Activated naive CD8-positive, alpha-beta T cell treated with anti-CD3 and anti-CD28 coated beads for 36 hours (primary cell): ENCODE results near the gene AHCTF1. TPM values are rescaled to one million over a fixed set of nuclear protein-coding genes. Genes with fewer than 3 reads are reported as not detected.
"Not testable (repeated sequence)": the region's sequence is repeated elsewhere in the genome, so short reads cannot be mapped to it uniquely, and the experiment has no call there.

ENCODE experiments used
- DNase-seq: peaks from one replicate; pipeline ENCODE4 v3.0.0; 2021
- H3K27ac Mint-ChIP-seq: one replicate; pipeline ENCODE4 v1.8.0; 2022; ENCODE audit warnings: mild to moderate bottlenecking, moderate library complexity, mixed read lengths
- H3K27me3 Mint-ChIP-seq: one replicate; pipeline ENCODE4 v1.8.0; 2022; ENCODE audit warnings: mild to moderate bottlenecking, mixed read lengths
- H3K36me3 Mint-ChIP-seq: one replicate; pipeline ENCODE4 v1.8.0; 2021; ENCODE audit warnings: mild to moderate bottlenecking, mixed read lengths
- H3K4me1 Mint-ChIP-seq: one replicate; pipeline ENCODE4 v1.8.0; 2021; ENCODE audit warnings: mixed read lengths
- H3K4me3 Mint-ChIP-seq: one replicate; pipeline ENCODE4 v1.8.0; 2022; ENCODE audit warnings: mild to moderate bottlenecking, moderate library complexity, mixed read lengths
- H3K9me3 Mint-ChIP-seq: one replicate; pipeline ENCODE4 v1.8.0; 2022; ENCODE audit warnings: mixed read lengths
- total RNA-seq, 2 experiments: library from RNA; stranded (reverse); gene quantifications; one replicate each; pipeline ENCODE4 v1.2.3, GENCODE V29; 2021

Gene AHCTF1
- total RNA-seq, 2 experiments from 2014 or later: 52.2 to 62.2 TPM

- Mint-ChIP-seq H3K36me3 (peaks cover 33% of the 10 kb centered on the region), H3K27ac (peak overlapping the region; percentile 96), H3K9me3 (no peaks in the 10 kb centered on the region), H3K4me1 (peaks cover 21% of the 10 kb centered on the region), H3K27me3 (peaks cover 3% of the 10 kb centered on the region), H3K4me3 (peak overlapping the region; percentile 86)
- no peak for DNase-seq
These were observed 585 bp upstream of the AHCTF1 start for GRCh38 chr1:246932366-246932700.

DNA sequence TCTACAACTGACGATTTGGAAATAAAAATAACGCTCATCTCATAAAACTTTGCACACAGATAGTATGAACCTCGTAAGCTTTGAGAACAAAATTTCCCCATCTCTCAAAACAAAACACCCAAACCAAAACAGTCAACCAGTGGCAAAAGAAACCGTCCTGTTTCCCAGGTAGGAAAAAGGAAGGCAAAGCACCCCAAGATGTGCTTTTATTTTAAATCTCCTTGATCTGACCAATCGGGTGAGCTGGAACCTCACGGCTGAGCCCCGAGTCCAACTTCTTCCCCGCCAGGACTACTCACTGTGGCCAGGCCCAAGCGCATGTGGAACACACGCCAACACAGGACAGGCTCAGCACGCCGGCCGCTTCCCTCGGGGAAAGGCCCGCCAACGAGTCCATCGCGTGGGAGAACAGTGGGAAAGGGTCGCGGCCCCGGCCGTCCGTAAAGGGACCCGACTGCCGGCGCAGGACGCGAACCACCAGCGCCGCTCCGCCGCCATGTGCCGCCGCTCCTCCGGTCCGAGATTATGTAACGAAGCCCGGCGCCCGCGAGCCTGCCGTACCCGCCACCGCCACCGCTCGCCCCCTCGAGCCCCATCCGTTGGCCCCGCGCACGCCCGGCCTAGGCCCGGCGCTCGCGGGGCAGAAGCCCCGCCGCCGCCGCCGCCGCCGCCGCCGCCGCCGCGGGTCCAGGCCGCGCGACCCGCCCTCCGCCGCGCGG lies 759 bp downstream of the AHCTF1 start:
- Mint-ChIP-seq H3K36me3 (peaks cover 47% of the 10 kb centered on the region), H3K4me1 (peaks cover 22% of the 10 kb centered on the region)

DNA sequence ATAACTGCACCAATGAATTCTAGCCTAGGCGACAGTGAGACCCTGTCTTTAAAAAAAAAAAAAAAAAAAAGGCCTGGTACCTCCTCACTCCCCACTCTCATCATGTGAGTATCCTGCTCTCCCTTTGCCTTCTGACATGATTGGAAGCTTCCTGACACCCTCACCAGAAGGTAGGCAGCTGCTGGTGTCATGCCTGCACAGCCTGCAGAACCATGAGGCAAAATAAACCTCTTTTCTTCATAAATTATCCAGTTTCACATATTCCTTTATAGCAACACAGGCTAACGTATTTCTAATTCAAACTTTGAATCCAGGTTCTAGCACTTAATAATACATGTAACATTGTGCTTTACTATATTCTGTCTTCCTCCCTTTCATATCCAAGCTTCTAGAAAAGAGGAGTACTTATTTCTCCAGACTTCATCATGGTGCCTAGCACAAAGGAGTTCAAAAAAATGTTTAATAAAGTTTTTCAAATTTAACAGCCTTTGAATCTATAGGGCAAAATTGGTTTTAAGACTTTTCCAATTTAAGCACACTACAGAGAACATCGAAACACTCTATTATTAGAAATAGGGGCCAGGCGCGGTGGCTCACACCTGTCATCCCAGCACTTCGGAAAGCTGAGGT lies 5.6 kb downstream of the AHCTF1 start:
- H3K27ac Mint-ChIP-seq: peak overlapping the region; percentile 63
- no peak for DNase-seq
- H3K36me3 Mint-ChIP-seq: peaks cover 63% of the 10 kb centered on the region
- H3K27me3 Mint-ChIP-seq: no peaks in the 10 kb centered on the region
- peaks cover 47% of the 10 kb centered on the region for H3K4me1 Mint-ChIP-seq
- no peak overlapping the region for H3K4me3 Mint-ChIP-seq
- H3K9me3 Mint-ChIP-seq: peaks cover 9% of the 10 kb centered on the region

More for the DNA sequence above, 759 bp downstream of the AHCTF1 start:
- peak overlapping the region; percentile 91 for H3K4me3 Mint-ChIP-seq
- H3K27ac Mint-ChIP-seq: peak overlapping the region; percentile 86
- peaks cover 3% of the 10 kb centered on the region for H3K27me3 Mint-ChIP-seq
- peak; percentile 61 for DNase-seq
- H3K9me3 Mint-ChIP-seq: peaks cover 8% of the 10 kb centered on the region

DNA sequence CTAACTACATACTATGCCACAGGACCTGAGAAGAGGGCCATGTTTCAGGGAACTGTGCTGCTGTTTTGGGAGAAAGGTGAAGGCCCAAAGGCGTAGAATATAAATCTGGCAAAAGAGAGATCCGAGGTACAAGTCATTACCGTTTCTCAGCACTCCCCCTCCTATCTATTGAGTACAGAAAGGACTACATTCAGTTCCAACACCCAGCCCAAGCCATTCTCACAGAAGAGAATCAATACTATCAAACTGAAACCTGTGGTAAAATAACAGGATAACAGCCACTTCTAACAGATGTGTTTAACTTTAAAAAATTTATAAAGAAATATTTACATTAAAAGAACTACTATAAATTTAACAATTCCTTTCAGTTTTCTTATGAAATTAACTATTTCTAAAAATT lies 7.8 kb downstream of the AHCTF1 start:
- no peak for DNase-seq
- no peak overlapping the region for H3K27ac Mint-ChIP-seq
- no peaks in the 10 kb centered on the region for H3K27me3 Mint-ChIP-seq
- H3K4me3 Mint-ChIP-seq: no peak overlapping the region
- peaks cover 9% of the 10 kb centered on the region for H3K9me3 Mint-ChIP-seq
- peaks cover 50% of the 10 kb centered on the region for H3K36me3 Mint-ChIP-seq
- H3K4me1 Mint-ChIP-seq: peaks cover 44% of the 10 kb centered on the region

- peaks cover 46% of the 10 kb centered on the region for H3K36me3 Mint-ChIP-seq
- peaks cover 9% of the 10 kb centered on the region for H3K9me3 Mint-ChIP-seq
- DNase-seq: no peak
- no peaks in the 10 kb centered on the region for H3K27me3 Mint-ChIP-seq
- H3K27ac Mint-ChIP-seq: no peak overlapping the region
- H3K4me3 Mint-ChIP-seq: no peak overlapping the region
- H3K4me1 Mint-ChIP-seq: peaks cover 41% of the 10 kb centered on the region
These were observed 8.3 kb downstream of the AHCTF1 start for GRCh38 chr1:246923482-246923881.

- peaks cover 37% of the 10 kb centered on the region for H3K36me3 Mint-ChIP-seq
- H3K27me3 Mint-ChIP-seq: no peaks in the 10 kb centered on the region
- H3K4me1 Mint-ChIP-seq: peaks cover 37% of the 10 kb centered on the region
- H3K9me3 Mint-ChIP-seq: peaks cover 6% of the 10 kb centered on the region
- DNase-seq: no peak
- no peak overlapping the region for H3K4me3 Mint-ChIP-seq
- no peak overlapping the region for H3K27ac Mint-ChIP-seq
These were observed 10.3 kb downstream of the AHCTF1 start for GRCh38 chr1:246921481-246921880.

DNA sequence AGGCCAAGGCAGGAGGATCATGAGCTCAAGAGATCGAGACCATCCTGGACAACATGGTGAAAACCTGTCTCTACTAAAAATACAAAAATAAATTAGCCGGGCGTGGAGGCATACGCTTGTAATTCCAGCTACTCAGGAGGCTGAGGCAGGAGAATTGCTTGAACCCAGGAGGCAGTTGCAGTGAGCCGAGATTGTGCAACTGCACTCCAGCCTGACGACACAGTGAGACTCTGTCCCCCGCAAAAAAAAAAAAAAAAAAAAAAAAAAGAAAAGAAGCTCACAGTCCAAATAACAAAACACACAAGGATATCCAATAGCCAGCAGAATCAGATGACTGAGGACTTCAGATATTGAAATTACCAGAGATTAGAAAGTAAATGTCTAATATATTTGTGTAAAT lies 11.8 kb downstream of the AHCTF1 start:
- Mint-ChIP-seq H3K36me3 (peaks cover 26% of the 10 kb centered on the region), H3K27ac (no peak overlapping the region), H3K4me3 (no peak overlapping the region), H3K4me1 (peaks cover 33% of the 10 kb centered on the region), H3K27me3 (no peaks in the 10 kb centered on the region), H3K9me3 (no peaks in the 10 kb centered on the region)
- DNase-seq: no peak

DNA sequence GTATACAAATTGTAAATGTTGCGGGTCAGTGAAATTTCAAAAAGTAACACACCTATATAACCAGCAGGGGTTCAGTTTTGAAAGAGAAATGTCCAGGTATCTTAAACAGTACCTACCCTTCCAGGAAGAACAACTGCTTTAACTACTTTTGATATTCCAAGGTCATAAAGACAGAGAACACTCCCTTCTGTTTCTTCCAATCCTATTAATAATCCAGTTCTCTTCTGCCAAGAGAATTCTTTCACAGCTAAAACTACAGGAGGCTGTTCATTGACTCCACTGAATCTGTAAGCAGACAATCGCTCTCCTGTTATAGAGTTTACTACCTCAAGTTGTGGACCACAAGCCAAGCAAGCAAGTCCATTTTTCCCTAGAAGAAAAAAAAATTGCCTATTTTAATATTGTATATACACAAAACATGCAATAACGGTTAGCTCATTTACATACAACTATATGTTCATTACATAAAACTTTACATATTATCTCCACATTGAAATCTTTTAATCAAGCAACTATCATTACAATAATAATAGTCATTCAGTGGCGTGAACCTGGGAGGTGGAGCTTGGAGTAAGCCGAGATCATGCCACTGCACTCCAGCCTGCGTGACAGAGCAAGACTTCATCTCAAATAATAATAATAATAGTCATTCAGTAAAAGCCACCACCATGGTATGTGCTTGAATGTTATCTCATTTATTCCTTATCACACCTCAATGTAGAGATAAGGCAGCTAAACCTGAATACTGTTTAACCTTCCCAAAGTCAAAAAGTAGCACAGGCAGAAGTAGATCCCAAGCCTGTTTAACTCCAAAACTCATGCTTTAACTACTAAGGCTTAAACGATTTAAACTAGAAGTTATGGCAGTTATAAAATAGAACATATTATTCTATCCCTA lies 15.5 kb downstream of the AHCTF1 start:
- not testable (repeated sequence) for H3K4me3 Mint-ChIP-seq, H3K27me3 Mint-ChIP-seq, DNase-seq, H3K27ac Mint-ChIP-seq, H3K9me3 Mint-ChIP-seq
- Mint-ChIP-seq H3K36me3 (peaks cover 28% of the 10 kb centered on the region), H3K4me1 (peaks cover 12% of the 10 kb centered on the region)

- Mint-ChIP-seq H3K27ac (no peak overlapping the region), H3K4me3 (no peak overlapping the region), H3K9me3 (no peaks in the 10 kb centered on the region), H3K4me1 (peaks cover 6% of the 10 kb centered on the region), H3K36me3 (peaks cover 33% of the 10 kb centered on the region), H3K27me3 (no peaks in the 10 kb centered on the region)
- DNase-seq: no peak
These were observed 24.3 kb downstream of the AHCTF1 start for GRCh38 chr1:246907472-246907871.

DNA sequence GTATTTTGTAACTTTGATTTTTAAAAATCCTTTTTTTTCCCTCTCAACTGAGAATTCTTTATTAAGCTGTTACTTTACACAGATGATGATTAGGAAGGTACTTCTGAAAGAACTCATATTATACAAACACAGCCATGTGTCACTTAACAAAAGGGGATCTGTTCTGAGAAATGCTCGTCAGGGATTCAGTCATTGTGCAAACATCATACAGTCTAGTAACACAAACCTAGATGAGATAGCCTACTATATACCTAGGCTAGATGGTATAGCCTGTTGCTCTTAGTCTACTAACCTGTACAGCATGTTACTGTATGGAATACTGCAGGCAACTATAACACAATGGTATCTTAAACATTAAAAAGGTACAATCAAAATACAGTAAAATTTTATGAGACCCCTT lies 24.9 kb downstream of the AHCTF1 start:
- Mint-ChIP-seq H3K4me3 (no peak overlapping the region), H3K9me3 (no peaks in the 10 kb centered on the region), H3K27ac (no peak overlapping the region), H3K27me3 (no peaks in the 10 kb centered on the region), H3K4me1 (peaks cover 8% of the 10 kb centered on the region), H3K36me3 (peaks cover 31% of the 10 kb centered on the region)
- DNase-seq: no peak

GRCh38 chr1:246901874-246902273 lies 29.9 kb downstream of the AHCTF1 start:
- Mint-ChIP-seq H3K9me3 (no peaks in the 10 kb centered on the region), H3K27ac (no peak overlapping the region), H3K4me3 (no peak overlapping the region), H3K27me3 (no peaks in the 10 kb centered on the region), H3K4me1 (peaks cover 2% of the 10 kb centered on the region), H3K36me3 (peaks cover 40% of the 10 kb centered on the region)
- no peak for DNase-seq

- peaks cover 4% of the 10 kb centered on the region for H3K4me1 Mint-ChIP-seq
- no peaks in the 10 kb centered on the region for H3K27me3 Mint-ChIP-seq
- no peaks in the 10 kb centered on the region for H3K9me3 Mint-ChIP-seq
- no peak overlapping the region for H3K4me3 Mint-ChIP-seq
- H3K36me3 Mint-ChIP-seq: peaks cover 48% of the 10 kb centered on the region
- no peak overlapping the region for H3K27ac Mint-ChIP-seq
- DNase-seq: no peak
These were observed 34.4 kb downstream of the AHCTF1 start for GRCh38 chr1:246897302-246897701.

- peaks cover 45% of the 10 kb centered on the region for H3K36me3 Mint-ChIP-seq
- H3K4me3 Mint-ChIP-seq: no peak overlapping the region
- no peak for DNase-seq
- no peaks in the 10 kb centered on the region for H3K9me3 Mint-ChIP-seq
- H3K27ac Mint-ChIP-seq: peak overlapping the region; percentile 25
- H3K27me3 Mint-ChIP-seq: no peaks in the 10 kb centered on the region
- peaks cover 4% of the 10 kb centered on the region for H3K4me1 Mint-ChIP-seq
These were observed 38.4 kb downstream of the AHCTF1 start for GRCh38 chr1:246893191-246893939.

DNA sequence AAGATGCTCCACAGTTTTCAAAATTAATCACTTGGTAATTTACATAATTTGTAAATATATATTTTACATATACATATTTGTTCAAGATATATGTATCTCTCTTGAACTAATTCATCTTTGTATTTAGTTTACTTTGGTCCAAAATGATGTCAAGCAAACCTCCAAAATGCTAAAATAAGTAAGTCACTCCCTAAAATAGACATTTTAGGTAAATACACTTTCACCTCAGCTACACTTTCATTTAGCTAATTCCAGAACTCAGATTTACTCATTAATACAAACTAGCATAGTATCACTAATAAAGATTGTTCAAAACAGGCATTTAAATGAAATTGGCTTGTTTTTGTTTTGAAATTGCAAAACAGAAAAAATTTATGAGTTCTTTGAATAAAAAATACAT lies 40.6 kb downstream of the AHCTF1 start:
- peaks cover 34% of the 10 kb centered on the region for H3K36me3 Mint-ChIP-seq
- H3K4me3 Mint-ChIP-seq: no peak overlapping the region
- peaks cover 4% of the 10 kb centered on the region for H3K4me1 Mint-ChIP-seq
- H3K9me3 Mint-ChIP-seq: no peaks in the 10 kb centered on the region
- no peak for DNase-seq
- no peaks in the 10 kb centered on the region for H3K27me3 Mint-ChIP-seq
- H3K27ac Mint-ChIP-seq: no peak overlapping the region

DNA sequence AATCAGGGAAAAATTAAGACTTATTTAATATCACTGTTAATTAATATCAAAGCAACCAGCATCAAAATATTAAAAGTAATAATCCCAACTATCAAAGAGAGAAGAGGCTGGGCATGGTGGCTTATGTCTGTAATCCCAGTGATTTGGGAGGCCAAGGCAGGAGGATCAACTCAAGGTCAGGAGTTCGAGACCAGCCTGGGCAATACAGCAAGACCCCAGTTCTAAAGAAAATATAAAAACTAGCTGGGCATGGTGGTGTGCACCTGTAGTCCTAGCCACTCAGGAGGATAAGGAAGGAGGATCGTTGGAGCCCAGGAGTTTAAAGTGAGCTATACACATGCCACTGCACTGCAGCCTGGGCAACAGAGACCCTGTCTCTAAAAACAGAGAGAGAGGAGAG lies 43.2 kb downstream of the AHCTF1 start:
- no peak overlapping the region for H3K27ac Mint-ChIP-seq
- no peak for DNase-seq
- H3K27me3 Mint-ChIP-seq: no peaks in the 10 kb centered on the region
- no peak overlapping the region for H3K4me3 Mint-ChIP-seq
- H3K4me1 Mint-ChIP-seq: peaks cover 4% of the 10 kb centered on the region
- H3K36me3 Mint-ChIP-seq: peaks cover 21% of the 10 kb centered on the region
- no peaks in the 10 kb centered on the region for H3K9me3 Mint-ChIP-seq
